Endothelial cell of umbilical vein (primary cell): ENCODE results near the gene ATP1B3. TPM values are rescaled to one million over a fixed set of nuclear protein-coding genes. Genes with fewer than 3 reads are reported as not detected.

Experiments used
- BruUV-seq: library from RNA; stranded (reverse); fragments of 400-500 nt; replicated peaks from 2 replicates; lab custom pipeline; 2021; lab: Mats Ljungman, UMichigan
- CTCF ChIA-PET: fragments of 300-600, 350-600 bp; sonication (Branson Sonifier 250); formaldehyde crosslinking; loops from one replicate; lab custom pipeline; 2021; ENCODE audit warnings: antibody characterized with exemption, inconsistent platforms; lab: Charles Lee
- POLR2A ChIA-PET: fragments of 300-600, 350-600 bp; sonication (Branson Sonifier 250); formaldehyde crosslinking; loops from one replicate; lab custom pipeline; 2021; ENCODE audit warnings: antibody characterized with exemption, inconsistent platforms; lab: Charles Lee
- DNase-seq: peaks from one replicate; pipeline ENCODE4 v3.0.0-alpha.2; 2011; ENCODE audit warnings: low read depth, low spot score
- FAIRE-seq: peaks from 2 replicates; lab custom pipeline; 2011; peaks lifted over from hg19 to GRCh38; lab: Jason Lieb, UNC
- H2AFZ ChIP-seq: 2 replicates; pipeline ENCODE4 v1.6.0; 2012; ENCODE audit warnings: low read depth, low read length, control low read depth, inconsistent platforms
- H3K27ac ChIP-seq: 2 replicates; pipeline ENCODE4 v1.5.1; 2011; ENCODE audit warnings: low read depth, mild to moderate bottlenecking, control low read depth, low read length, moderate library complexity; ENCODE audit not compliant: insufficient read depth
- H3K27me3 ChIP-seq, 2 experiments: 2 replicates each; pipeline versions ENCODE4 v1.6.0 to v1.6.1; 2011; ENCODE audit warnings: low read length in 2 of 2, mixed read lengths in 1 of 2; ENCODE audit not compliant: control insufficient read depth in 2 of 2, insufficient read depth in 2 of 2
- H3K36me3 ChIP-seq, 2 experiments: 2 replicates in 1 of 2; 3 replicates in 1 of 2; pipeline ENCODE4 v1.5.1; 2011; ENCODE audit warnings: low read length in 2 of 2, mild to moderate bottlenecking in 1 of 2, moderate library complexity in 1 of 2; ENCODE audit not compliant: control insufficient read depth in 2 of 2, insufficient read depth in 2 of 2; ENCODE audit errors: extremely low read depth in 1 of 2
- H3K4me1 ChIP-seq: 3 replicates; pipeline ENCODE4 v1.5.1; 2011; ENCODE audit warnings: mild to moderate bottlenecking, low read length; ENCODE audit not compliant: control insufficient read depth, insufficient read depth; ENCODE audit errors: extremely low read depth
- H3K4me2 ChIP-seq: 2 replicates; pipeline ENCODE4 v1.6.1; 2011; ENCODE audit warnings: low read length, control low read depth, mixed read lengths; ENCODE audit not compliant: insufficient read depth
- H3K4me3 ChIP-seq, 3 experiments: fragments of 200-600 bp in 1 of 3; sonication (generic), shearing (Covaris generic) in 1 of 3; replicated peaks in 1 of 3; 2 replicates each; pipeline ENCODE4 v1.5.1; 2011 to 2016; ENCODE audit warnings: control low read depth in 3 of 3, low read length in 3 of 3, mild to moderate bottlenecking in 2 of 3, inconsistent platforms in 1 of 3, low read depth in 1 of 3, moderate library complexity in 1 of 3; ENCODE audit not compliant: insufficient read depth in 1 of 3
- H3K79me2 ChIP-seq: 2 replicates; pipeline ENCODE4 v1.6.0; 2012; ENCODE audit warnings: low read length, inconsistent platforms; ENCODE audit not compliant: control insufficient read depth, insufficient read depth
- H3K9ac ChIP-seq: replicated peaks from 2 replicates; pipeline ENCODE3; 2011; ENCODE audit warnings: low read length, control low read depth; ENCODE audit not compliant: insufficient read depth; ENCODE audit errors: extremely low read depth
- H3K9me1 ChIP-seq: replicated peaks from 3 replicates; pipeline ENCODE4 v1.6.0; 2011; ENCODE audit warnings: mild to moderate bottlenecking, low read length; ENCODE audit not compliant: control insufficient read depth, insufficient read depth; ENCODE audit errors: extremely low read depth
- H3K9me3 ChIP-seq: replicated peaks from 2 replicates; pipeline ENCODE4 v1.5.1; 2012; ENCODE audit warnings: low read length, inconsistent platforms; ENCODE audit not compliant: control insufficient read depth, insufficient read depth
- H4K20me1 ChIP-seq: replicated peaks from 2 replicates; pipeline ENCODE3; 2011; ENCODE audit warnings: mild to moderate bottlenecking, low read length; ENCODE audit not compliant: control insufficient read depth, insufficient read depth; ENCODE audit errors: extremely low read depth
- CTCF ChIP-seq, 2 donors: IDR thresholded peaks; 1 replicate in 1 of 2; 2 replicates in 1 of 2; pipeline ENCODE4 v1.5.1; 2011; ENCODE audit warnings: low read length in 2 of 2, mild to moderate bottlenecking in 2 of 2, moderate library complexity in 2 of 2, control low read depth in 1 of 2, inconsistent platforms in 1 of 2, low read depth in 1 of 2; ENCODE audit not compliant: insufficient read depth in 1 of 2; ENCODE audit errors: extremely low read depth in 1 of 2
- EZH2 ChIP-seq: IDR thresholded peaks from 2 replicates; pipeline ENCODE4 v1.6.1; 2012; ENCODE audit warnings: borderline replicate concordance, low read depth, mild to moderate bottlenecking, moderate library complexity, low read length, inconsistent platforms; ENCODE audit not compliant: severe bottlenecking
- FOS ChIP-seq: IDR thresholded peaks from 2 replicates; pipeline ENCODE4 v1.6.1; 2011; ENCODE audit warnings: mild to moderate bottlenecking, low read length, moderate library complexity, borderline replicate concordance; ENCODE audit not compliant: insufficient read depth
- GATA2 ChIP-seq: IDR thresholded peaks from 2 replicates; pipeline ENCODE4 v1.7.0; 2011; ENCODE audit warnings: low read depth, mild to moderate bottlenecking, moderate library complexity, mixed read lengths, low read length; ENCODE audit not compliant: insufficient read length, insufficient read depth
- JUN ChIP-seq: IDR thresholded peaks from 2 replicates; pipeline ENCODE4 v1.6.1; 2011; ENCODE audit warnings: borderline replicate concordance, low read depth; ENCODE audit not compliant: insufficient read length, insufficient read depth
- MAX ChIP-seq: IDR thresholded peaks from 2 replicates; pipeline ENCODE4 v1.6.1; 2011; ENCODE audit not compliant: insufficient read depth, insufficient read length
- MYC ChIP-seq: IDR thresholded peaks from one replicate; pipeline ENCODE4 v1.6.1; 2011; ENCODE audit warnings: mild to moderate bottlenecking, low read depth, low read length
- POLR2A ChIP-seq: IDR thresholded peaks from 2 replicates; pipeline ENCODE4 v1.6.1; 2012; ENCODE audit warnings: low read depth, mild to moderate bottlenecking, control low read depth, low read length
- POLR2AphosphoS5 ChIP-seq: IDR thresholded peaks from 2 replicates; pipeline ENCODE4 v1.6.1; 2012; ENCODE audit warnings: low read depth, mild to moderate bottlenecking, control low read depth, low read length, moderate library complexity; ENCODE audit not compliant: insufficient read depth
- dilution Hi-C: fragments of 300-500 bp; cut with MboI; formaldehyde crosslinking; loops from one replicate; pipeline ENCODE4 v1.15.0; 2019; ENCODE audit warnings: low sequenced_read_pairs; ENCODE audit not compliant: extremely low pct_ligation_motif_present
- intact Hi-C: fragments of 100-400 bp; cut with micrococcal nuclease; formaldehyde crosslinking; loops from one replicate; pipeline ENCODE4 v1.10.0; 2022
- polyA plus RNA-seq, 4 experiments: library from polyadenylated mRNA; depleted of rRNA in 3 of 4; stranded (reverse) in 3 of 4; unstranded in 1 of 4; fragments of >200 nt; gene quantifications; 2 replicates each; pipeline versions ENCODE4 v1.2.1 to v1.2.3, GENCODE V29; 2011 to 2012; ENCODE audit warnings: missing spikeins in 1 of 4
- total RNA-seq: library from RNA; stranded (reverse); gene quantifications from 2 replicates; pipeline ENCODE4 v1.2.3, GENCODE V29; 2021

ATP1B3 gene
- total and polyA plus RNA-seq, 2 donors (not counting 3 experiments of a cell fraction or from before 2014, with no cell fraction given), result 227 to 279 TPM

GRCh38 chr3:141840737-141841544 is 35.5 kb upstream of the ATP1B3 start:
- H4K20me1 ChIP-seq, result no peaks in the 10 kb centered on the region
- ChIA-PET POLR2A (interaction anchor here (0.9 to 1.0 kb wide), 2 partner anchors 9 to 44 kb away, joined by 3 to 4 read pairs; no protein-coding TSS in a partner anchor), CTCF (interaction anchor here (0.8 to 2.0 kb wide), 11 partner anchors 8 to 72 kb away, joined by 3 to 10 read pairs (median 5); no protein-coding TSS in a partner anchor)
- peak overlapping the region in 1 of 3 experiments; percentile 9 for H3K4me3 ChIP-seq
- peak overlapping the region; percentile 40 for H3K9ac ChIP-seq
- no peaks in the 10 kb centered on the region for H3K36me3 ChIP-seq
- H3K27ac ChIP-seq, result peak overlapping the region; percentile 80
- H3K79me2 ChIP-seq, result no peaks in the 10 kb centered on the region
- TSS peak; percentile 92 for BruUV-seq
- no peaks in the 10 kb centered on the region for H3K9me1 ChIP-seq
- dilution Hi-C loops (no loop called here), intact Hi-C loops (loop anchor here (1.0 to 2.0 kb wide), 3 partner anchors 10 to 44 kb away; no protein-coding TSS in a partner anchor)
- H3K4me1 ChIP-seq, result peaks cover 21% of the 10 kb centered on the region
- no peak for TF ChIP-seq MYC
- no peak for TF ChIP-seq POLR2A
- no peak for TF ChIP-seq POLR2AphosphoS5
- TF ChIP-seq MAX, result no peak
- TF ChIP-seq EZH2, result no peak
- TF ChIP-seq CTCF (IDR thresholded peaks at IDR 0.05; ENCODE audit: extremely low read depth in 1 of 2, insufficient read depth in 1 of 2, low read depth in 1 of 2, low read length in 2 of 2), result no peak
- TF ChIP-seq GATA2, result peak; percentile 87
- TF ChIP-seq FOS, result peak; percentile 79
- peak; percentile 33 for TF ChIP-seq JUN
- peak overlapping the region; percentile 80 for H3K4me2 ChIP-seq
- peak; percentile 84 for DNase-seq
- peak; percentile 93 for FAIRE-seq
- peak overlapping the region; percentile 52 for H2AFZ ChIP-seq
- no peaks in the 10 kb centered on the region for H3K27me3 ChIP-seq
- no peaks in the 10 kb centered on the region for H3K9me3 ChIP-seq
